ENCODE data around the gene ARHGAP24.

Gene ARHGAP24

GRCh38 chr4:85700362-85700761 lies 225.4 kb downstream of the ARHGAP24 start:
- no peak for DNase-seq (ENCODE audit: low spot score)

- no peak for DNase-seq (ENCODE audit: low spot score)
Observed at GRCh38 chr4:85701861-85702321, 226.9 kb downstream of the ARHGAP24 start.

- no peak for DNase-seq (ENCODE audit: low spot score)
Observed at GRCh38 chr4:85703096-85703495, 228.1 kb downstream of the ARHGAP24 start.

GRCh38 chr4:85707611-85708010 lies 232.7 kb downstream of the ARHGAP24 start:
- no peak for DNase-seq (ENCODE audit: low spot score)

- DNase-seq (ENCODE audit: low spot score): no peak
Observed at GRCh38 chr4:85708468-85708867, 233.5 kb downstream of the ARHGAP24 start.

- DNase-seq (ENCODE audit: low spot score): no peak
Observed at GRCh38 chr4:85713005-85713404, 238.1 kb downstream of the ARHGAP24 start.

- no peak for DNase-seq (ENCODE audit: low spot score)
Observed at GRCh38 chr4:85715991-85716737, 241.2 kb downstream of the ARHGAP24 start.

GRCh38 chr4:85717351-85717750 lies 242.4 kb downstream of the ARHGAP24 start:
- DNase-seq (ENCODE audit: low spot score): no peak

- DNase-seq (ENCODE audit: low spot score): no peak
Observed at GRCh38 chr4:85717847-85718246, 242.9 kb downstream of the ARHGAP24 start.

- no peak for DNase-seq (ENCODE audit: low spot score)
Observed at GRCh38 chr4:85720735-85721134, 245.8 kb downstream of the ARHGAP24 start.

- no peak for DNase-seq (ENCODE audit: low spot score)
Observed at GRCh38 chr4:85722401-85722800, 247.5 kb downstream of the ARHGAP24 start.

GRCh38 chr4:85722807-85723206 lies 247.9 kb downstream of the ARHGAP24 start:
- no peak for DNase-seq (ENCODE audit: low spot score)

- DNase-seq (ENCODE audit: low spot score): no peak
Observed at GRCh38 chr4:85724791-85725563, 250.0 kb downstream of the ARHGAP24 start.

- DNase-seq (ENCODE audit: low spot score): no peak
Observed at GRCh38 chr4:85725721-85726170, 250.8 kb downstream of the ARHGAP24 start.

- DNase-seq (ENCODE audit: low spot score): no peak
Observed at GRCh38 chr4:85726555-85726954, 251.6 kb downstream of the ARHGAP24 start.

- no peak for DNase-seq (ENCODE audit: low spot score)
Observed at GRCh38 chr4:85728464-85728863, 253.5 kb downstream of the ARHGAP24 start.

- no peak for DNase-seq (ENCODE audit: low spot score)
Observed at GRCh38 chr4:85732124-85732523, 257.2 kb downstream of the ARHGAP24 start.

GRCh38 chr4:85733798-85734197 lies 258.8 kb downstream of the ARHGAP24 start:
- no peak for DNase-seq (ENCODE audit: low spot score)

GRCh38 chr4:85734424-85734831 lies 259.5 kb downstream of the ARHGAP24 start:
- peak; percentile 5 for DNase-seq (ENCODE audit: low spot score)

- no peak for DNase-seq (ENCODE audit: low spot score)
Observed at GRCh38 chr4:85736571-85736970, 261.6 kb downstream of the ARHGAP24 start.

GRCh38 chr4:85737254-85737653 lies 262.3 kb downstream of the ARHGAP24 start:
- DNase-seq (ENCODE audit: low spot score): no peak

- DNase-seq (ENCODE audit: low spot score): no peak
Observed at GRCh38 chr4:85738721-85739120, 263.8 kb downstream of the ARHGAP24 start.

- no peak for DNase-seq (ENCODE audit: low spot score)
Observed at GRCh38 chr4:85740431-85740861, 265.5 kb downstream of the ARHGAP24 start.

Data from SW480 (cell line).